Esophagus mucosa (tissue), 1 donor: ENCODE data around the gene C1QTNF8. TPM values are rescaled to one million over a fixed set of nuclear protein-coding genes. Genes with fewer than 3 reads are reported as not detected.
"Not testable (repeated sequence)": the region's sequence is repeated elsewhere in the genome, so short reads cannot be mapped to it uniquely, and the experiment has no call there.

Source experiments
- ATAC-seq: fragments of 200-7000 bp; cut with Tn5 transposase; one replicate; pipeline ENCODE4 v1.9.1; 2020
- total RNA-seq: library from RNA; stranded (reverse); gene quantifications from one replicate; pipeline ENCODE4 v1.2.4, GENCODE V29; 2023
- donor health status: DM: yes; HTN: yes; CAD: no.

Gene C1QTNF8
- total RNA-seq, 1 donor from 2014 or later: not detected

DNA sequence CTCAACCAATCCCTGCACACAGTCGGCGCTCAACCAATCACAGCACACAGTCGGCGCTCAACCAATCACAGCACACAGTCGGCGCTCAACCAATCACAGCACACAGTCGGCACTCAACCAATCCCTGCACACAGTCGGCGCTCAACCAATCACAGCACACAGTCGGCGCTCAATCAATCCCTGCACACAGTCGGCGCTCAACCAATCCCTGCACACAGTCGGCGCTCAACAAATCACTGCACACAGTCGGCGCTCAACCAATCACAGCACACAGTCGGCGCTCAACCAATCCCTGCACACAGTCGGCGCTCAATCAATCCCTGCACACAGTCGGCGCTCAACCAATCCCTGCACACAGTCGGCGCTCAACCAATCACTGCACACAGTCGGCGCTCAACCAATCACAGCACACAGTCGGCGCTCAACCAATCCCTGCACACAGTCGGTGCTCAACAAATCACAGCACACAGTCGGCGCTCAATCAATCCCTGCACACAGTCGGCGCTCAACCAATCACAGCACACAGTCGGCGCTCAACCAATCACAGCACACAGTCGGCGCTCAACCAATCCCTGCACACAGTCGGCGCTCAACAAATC, 3.3 kb downstream of the C1QTNF8 start:
- ATAC-seq: not testable (repeated sequence)

DNA sequence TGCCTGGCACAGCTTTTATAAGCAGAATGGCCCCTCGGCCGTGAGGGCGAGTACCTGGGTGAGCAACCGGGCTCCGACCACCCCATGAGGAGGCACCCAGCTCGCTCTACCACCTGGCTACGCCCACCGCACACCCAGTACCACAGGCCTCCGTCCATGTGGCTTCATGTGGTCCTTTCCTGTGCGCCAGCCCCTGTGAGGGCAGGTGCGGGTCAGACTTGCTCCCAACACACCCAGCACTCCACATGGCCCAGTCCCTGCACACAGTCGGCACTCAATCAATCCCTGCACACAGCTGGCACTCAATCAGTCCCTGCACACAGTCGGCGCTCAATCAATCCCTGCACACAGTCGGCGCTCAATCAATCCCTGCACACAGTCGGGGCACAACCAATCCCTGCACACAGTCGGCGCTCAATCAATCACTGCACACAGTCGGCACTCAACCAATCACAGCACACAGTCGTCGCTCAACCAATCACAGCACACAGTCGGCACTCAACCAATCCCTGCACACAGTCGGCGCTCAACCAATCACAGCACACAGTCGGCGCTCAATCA, 4.0 kb downstream of the C1QTNF8 start:
- ATAC-seq: no peak

DNA sequence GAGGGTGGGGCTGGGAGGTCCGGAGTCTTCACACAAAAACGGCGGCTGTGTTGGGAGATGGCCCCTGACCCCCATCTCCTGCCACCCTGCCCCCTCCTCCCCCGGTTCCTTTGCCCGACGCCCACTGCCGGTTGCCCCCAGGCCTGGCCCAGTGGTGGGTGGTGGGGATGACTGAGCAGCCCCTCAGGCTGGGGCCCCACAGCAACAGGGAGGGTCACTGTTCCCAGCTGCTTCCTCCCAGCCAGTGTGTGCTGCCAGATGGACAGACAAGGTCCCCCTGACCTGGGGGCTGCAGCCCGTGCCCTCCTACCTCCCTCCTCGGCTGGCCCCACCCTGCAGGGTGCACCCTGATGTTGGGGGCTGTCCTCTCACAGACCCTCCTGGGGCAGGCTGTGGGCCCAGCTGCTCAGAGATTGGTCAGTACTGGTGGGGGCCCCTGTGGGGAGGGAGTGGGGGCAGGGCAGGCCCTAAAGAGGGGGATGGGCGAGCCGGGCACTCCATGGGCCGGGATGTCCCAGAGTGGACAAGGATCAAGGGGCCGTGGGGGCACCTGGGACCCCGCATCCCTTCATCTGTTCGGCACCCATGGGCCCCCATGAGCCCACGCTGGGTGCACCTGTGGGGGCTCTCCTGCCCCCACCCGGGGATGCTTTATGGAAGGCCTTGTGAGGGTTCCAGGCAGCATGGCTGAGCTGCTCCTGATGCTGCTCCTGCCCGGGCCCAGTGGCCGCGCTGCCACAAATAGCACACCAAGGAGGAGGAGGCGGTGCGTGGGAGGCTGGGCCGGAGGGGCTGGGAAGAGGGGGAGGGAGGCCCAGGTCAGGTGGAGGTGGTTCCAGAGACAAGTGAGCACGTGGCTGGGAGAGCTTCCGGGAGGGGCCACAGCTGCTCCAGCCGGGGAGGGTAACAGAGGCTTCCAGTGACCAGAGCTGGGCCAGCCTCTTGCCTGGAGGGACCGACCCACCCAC, 5.1 kb downstream of the C1QTNF8 start:
- ATAC-seq: peak; percentile 8

DNA sequence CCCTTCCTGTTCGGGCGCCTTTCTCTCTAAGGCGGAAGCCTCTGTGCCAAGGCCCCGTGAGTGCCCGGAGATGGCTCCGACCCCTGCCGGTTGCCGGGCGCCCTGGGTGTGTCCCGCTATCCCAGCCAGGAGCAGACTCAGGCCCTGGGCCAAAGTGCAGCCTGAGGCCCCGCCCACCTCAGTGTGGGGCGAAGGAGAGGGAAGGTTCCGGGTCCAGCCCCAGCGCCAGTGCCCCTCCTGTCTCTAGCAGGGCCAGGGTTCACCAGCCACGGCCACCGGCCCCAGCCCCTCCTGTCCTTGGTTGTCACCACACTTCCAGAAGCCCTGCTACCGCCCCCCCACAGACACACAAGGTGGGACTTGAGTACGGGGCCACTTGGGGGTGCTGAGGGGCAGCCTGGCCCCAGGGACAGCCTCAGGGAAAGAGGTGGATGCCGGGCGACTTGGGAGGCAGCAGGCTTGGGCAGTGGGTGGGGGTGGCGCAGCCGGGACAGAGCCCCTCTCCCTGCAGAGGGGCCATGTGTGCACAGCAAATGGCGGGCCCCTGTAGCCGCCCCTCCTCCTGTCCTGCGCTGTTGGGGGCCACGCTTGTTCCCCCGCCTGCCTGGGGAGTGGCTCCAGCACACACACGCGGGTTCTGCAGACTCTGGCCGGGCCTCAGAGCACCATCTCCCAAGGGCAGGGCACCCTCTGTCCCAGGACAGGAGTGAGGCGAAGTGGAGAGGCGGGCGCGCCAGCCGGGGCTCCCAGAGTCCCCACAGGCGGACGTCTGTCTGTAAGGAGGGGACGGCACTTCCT, 6.0 kb downstream of the C1QTNF8 start:
- ATAC-seq: peak; percentile 62

DNA sequence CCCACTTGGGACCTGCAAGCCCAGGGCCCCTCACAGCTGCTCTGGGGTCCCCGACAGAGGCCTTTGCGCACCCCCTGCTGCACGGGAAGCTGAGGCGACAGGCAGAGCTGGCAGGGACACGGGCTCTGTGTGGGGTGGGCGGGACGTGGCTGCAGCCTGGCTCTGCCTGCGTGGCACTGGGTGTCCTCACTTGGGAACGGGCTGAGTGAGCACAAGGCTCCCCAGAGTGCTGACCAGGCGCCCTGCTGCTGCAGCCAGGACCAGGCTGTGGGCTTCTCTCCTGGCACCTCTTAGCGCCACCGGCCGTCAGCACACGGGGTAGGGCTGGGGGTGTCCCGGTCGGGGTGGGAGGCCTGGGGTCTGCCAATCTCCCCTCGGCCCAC, 6.6 kb downstream of the C1QTNF8 start:
- ATAC-seq: no peak

DNA sequence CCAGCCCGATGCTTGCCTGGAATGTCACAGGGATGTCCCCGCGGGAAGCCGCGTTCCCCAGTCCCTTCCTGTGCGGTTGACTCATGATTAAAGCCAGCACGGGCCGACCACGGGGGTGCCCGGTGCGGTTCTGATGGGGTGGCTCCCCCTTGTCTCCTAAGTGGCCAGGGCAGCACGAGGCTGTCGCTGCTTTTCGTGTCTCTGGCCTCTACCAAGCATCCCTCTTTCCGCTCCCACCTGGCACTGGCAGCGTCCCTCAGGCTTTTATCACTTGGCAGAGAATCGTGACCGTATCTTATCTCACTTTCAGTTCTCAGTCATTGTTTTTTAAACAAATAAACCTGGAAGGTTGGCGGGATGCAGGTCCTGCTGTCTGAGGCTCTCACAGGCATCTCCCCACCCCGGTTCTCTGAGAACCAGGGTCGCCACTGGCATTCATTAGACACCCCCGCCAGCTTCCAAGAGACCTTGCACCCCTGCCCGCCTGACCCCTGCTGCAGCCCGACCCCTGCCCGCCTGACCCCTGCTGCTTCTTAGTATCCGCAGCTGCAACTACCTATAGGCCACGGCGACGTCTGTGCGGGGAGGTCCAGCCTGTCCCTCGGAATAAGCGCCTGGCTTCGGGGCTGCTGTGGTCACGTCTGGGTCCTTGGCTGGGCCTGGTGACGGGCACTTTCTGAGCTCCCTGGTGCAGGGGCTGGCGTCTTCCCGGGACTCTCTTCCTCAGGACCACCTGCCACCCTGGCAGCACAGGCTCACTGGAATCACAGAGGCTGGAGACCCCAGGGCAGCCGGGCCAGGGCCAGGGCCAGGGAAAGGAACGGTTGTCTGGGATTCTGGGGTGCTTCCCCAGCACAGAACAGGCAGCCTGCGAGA, 7.5 kb downstream of the C1QTNF8 start:
- no peak for ATAC-seq

DNA sequence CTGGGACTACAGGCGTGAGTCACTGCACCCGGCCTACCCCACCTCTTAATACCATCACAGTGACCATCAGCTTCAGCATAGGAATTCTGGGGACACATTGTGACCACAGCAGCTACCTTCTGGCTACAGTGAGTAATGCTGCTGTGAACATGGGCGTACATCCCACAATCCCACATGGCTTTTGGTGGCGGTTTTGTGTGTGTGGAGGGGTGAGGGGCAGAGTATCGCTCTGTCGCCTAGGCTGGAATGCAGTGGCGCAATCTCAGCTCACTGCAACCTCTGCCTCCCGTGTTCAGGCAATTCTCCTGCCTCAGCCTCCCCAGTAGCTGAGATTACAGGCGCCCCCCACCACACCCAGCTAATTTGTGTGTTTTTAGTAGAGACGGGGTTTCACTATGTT, 9.6 kb downstream of the C1QTNF8 start:
- not testable (repeated sequence) for ATAC-seq

DNA sequence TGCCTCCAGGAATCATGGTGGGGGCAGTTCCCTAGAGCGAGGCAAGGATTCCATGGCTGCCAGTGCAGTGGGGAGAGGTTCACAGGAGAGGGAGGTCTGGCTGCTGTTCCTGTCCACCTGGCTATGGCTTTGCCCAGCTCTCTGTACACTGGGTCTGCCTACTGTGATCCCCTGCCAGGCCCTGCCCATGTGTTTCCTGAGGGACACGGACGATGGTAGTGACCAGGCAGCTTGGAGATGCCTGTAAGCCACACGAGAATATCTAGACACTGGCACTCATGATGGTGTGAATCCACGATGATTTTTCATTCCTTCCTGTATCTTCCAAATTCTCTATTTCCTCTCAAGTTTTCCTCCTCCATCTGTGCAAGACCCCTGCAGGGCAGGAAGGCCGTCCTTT, 11.1 kb downstream of the C1QTNF8 start:
- ATAC-seq: no peak

DNA sequence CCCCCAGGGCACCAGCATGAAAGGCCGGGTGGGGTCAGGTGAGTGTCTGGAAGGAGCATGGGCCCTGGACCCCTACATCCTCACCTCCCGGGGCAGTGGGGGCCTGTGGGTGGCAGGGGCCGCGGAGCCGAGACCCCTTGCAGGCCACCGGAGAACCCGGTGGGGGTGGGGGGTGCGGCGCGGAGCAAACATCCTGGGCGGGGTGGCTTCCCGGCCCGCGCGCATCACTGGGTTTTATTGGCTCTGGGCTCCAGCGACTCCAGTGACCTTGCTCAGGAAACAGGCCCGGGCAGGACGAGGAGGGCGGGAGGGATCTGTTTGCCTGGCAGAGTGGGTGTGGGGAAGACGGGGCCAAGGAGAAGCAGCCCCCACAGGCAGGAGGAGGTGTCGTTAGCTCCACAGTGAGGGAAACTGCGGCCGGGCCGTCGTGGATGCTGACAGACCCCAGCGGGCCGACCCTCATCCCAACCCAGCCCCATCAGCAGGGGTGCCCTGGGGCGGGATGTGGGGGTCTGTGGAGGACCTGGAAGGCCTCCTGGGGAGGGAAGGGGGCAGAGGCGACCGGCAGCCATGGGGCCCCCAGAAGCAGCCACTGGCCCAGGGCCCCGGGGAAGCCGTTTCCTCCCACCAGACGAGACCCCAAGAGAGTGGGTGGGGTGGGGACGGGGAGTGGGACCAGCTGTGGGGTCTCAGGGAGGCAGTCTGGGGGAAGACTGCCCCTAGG, 12.9 kb downstream of the C1QTNF8 start:
- ATAC-seq: peak; percentile 35

DNA sequence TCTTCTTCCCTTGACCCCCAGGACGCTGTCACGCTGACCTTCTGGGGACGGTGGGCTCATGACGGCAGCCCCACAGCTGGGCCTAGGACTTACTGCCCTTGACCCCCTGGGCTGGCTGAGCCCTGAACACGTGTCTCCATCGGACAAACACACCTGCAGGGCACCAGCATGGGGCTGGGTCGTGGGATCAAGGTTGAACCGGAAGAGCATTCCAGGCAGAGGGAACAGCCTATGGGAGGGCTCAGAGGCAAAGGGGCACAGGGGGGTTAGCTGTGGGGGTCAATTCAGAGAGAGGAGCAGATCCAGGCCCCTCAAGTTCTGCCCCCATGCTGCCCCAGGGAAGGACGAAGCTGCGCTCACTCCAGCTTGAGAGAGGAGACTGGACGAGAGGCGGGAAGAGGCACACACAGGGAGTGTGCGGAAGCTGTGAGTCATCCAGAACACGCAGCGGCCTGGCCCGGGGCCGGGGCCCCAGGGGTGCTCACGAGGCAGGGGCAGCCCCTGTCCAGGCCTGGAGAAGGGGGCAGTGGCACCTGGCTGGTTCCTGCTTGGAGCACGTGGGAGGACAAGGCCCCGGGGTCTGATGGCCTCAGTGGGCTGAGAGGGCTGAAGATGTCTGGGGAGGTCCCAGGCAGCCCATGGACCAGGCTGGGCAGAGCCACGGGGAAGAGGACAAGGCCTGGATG, 13.6 kb downstream of the C1QTNF8 start:
- peak; percentile 66 for ATAC-seq

DNA sequence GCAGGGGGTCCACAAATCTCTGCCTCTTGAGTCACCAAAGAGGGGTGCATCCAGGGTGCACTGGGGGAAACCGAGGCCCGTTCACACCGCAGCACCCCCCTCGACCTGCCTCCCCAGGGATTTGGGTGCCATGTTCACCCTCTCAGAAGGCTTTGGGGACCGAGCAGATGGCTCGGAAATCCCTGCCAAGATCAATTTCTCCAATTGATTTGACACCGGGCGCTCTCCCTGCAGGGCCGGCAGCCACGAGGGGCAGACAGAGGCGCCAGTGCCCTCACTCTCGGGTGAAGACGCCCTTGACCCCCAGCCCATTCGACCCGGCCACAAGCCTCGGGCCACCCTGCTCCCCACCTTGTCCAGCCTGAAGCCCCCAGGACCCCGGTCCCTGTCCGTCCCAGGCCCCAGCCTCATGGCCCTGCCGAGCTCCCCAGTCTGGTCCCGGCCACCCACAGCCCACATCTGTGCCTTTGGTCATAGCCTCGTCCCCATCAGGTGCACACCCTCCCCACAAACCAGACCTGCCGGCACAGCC, 14.2 kb downstream of the C1QTNF8 start:
- ATAC-seq: no peak

DNA sequence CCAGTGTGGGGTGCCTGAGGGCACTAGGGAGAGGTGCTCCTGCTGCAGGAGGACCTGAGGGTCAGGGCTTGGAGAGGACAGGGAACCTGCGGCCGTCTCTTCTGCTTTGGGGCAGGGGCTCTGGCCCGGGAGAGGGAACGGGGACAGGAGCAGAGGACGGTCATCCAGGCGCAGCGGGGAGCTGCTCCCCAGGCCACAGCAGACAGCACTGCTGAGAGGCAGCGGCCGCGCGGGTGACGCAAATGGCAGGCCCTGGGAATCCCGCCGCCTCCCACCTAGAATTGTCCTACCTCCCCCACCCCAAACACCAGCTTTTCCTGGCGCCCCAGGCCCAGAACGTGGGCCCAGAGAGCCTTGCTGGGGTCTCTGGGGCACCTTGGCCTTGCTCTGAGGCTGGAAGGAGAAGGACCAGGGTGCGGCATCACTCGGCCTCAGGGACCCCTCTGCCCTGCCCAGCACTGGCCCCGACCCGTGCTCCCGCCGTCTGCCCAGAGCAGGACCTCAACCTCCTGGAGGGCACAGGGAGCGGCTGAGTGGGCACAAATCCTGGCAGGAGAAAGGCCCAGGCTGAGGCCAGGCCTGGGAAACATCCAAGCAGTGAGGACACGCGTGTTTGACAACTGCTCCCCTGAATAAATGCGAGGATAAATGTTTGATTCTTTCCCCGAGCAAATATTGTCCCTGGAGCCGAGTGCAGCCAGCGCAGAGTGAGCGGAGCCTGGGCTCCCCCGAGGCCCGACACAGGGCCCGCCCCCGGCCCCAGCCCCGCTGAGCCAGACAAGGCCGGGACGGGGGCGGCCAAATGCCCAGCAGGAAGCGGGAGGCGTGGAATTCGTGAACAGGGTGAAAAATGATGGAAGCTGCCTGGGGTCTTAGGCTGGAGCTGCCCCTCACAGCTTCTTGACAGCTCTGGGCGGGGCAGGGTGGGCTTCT, 15.0 kb downstream of the C1QTNF8 start:
- ATAC-seq: no peak

DNA sequence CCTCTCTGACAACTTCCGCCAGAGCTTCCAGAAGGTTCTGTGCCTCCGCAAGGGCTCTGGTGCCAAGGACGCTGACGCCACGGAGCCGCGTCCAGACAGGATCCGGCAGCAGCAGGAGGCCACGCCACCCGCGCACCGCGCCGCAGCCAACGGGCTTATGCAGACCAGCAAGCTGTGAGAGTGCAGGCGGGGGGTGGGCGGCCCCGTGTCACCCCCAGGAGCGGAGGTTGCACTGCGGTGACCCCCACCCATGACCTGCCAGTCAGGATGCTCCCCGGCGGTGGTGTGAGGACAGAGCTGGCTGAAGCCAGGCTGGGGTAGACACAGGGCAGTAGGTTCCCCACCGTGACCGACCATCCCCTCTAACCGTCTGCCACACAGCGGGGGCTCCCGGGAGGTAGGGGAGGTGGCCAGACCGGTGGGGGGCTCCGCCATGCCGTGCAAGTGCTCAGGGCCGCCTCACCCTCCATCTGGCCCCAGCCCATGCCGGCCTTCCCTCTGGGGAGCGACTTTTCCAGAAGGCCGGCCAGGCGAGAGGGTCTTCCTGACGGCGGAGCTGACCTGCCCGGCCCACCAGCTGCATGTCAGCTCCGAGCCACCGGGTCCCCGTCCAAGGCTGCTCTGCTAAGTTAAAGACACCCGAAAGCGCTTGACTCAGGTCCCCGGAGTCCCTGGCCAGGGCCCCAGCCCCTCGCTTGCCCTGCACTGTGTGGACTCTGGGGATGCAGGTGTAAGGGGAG, 16.1 kb downstream of the C1QTNF8 start:
- no peak for ATAC-seq

DNA sequence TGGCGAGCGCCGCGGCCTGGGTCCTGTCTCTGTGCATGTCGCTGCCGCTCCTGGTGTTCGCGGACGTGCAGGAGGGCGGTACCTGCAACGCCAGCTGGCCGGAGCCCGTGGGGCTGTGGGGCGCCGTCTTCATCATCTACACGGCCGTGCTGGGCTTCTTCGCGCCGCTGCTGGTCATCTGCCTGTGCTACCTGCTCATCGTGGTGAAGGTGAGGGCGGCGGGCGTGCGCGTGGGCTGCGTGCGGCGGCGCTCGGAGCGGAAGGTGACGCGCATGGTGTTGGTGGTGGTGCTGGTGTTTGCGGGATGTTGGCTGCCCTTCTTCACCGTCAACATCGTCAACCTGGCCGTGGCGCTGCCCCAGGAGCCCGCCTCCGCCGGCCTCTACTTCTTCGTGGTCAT, 16.7 kb downstream of the C1QTNF8 start:
- ATAC-seq: no peak

DNA sequence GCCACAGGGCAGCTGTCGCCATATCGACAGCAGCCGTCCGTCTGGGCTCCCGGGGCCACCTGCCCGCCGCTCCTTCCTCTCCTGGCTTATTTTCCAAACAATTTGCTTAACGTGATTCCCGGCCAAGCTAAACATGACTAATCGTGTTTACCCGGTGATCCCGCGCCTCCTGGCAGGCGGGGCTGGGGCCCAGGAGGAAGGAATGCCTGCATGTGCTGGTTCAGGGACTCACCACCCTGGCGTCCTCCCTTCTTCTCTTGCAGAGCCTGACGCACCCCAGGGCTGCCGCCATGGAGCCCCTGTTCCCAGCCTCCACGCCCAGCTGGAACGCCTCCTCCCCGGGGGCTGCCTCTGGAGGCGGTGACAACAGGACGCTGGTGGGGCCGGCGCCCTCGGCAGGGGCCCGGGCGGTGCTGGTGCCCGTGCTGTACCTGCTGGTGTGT, 17.4 kb downstream of the C1QTNF8 start:
- ATAC-seq: peak; percentile 70

DNA sequence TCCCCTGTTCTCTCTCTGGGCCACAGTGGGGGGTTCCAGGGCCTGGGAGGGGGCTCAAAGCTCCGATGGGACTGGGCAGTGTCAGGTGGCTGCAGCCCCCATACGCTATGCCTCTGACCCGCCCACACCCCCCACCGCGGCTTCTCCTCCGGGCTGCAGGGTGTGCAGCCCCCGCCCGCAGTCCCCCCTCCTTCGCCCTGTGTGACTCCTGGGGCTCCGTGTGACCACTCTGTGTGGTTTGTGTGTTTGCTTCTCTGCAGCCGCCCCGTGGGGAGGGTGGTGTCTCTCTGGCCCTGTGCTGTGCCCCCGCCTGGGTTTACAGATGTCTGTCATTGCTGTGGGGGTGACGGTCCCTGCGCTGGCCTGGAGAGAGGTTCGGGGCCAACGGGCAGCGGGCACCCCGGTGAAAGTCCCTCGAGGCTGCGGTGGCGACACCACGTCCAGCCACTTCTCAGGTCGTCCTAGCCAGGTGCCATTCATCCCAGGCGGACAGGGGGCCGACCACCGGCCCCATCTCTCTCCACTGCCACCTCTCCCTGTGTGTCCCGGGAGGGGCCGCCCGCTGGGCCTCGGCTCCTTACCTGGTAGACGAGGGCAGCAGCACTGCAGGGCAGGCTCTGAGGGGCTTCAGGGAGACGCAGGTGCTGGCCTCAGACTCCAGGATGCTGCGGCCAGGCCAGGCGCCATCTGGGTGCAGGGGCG, 18.0 kb downstream of the C1QTNF8 start:
- ATAC-seq: no peak

DNA sequence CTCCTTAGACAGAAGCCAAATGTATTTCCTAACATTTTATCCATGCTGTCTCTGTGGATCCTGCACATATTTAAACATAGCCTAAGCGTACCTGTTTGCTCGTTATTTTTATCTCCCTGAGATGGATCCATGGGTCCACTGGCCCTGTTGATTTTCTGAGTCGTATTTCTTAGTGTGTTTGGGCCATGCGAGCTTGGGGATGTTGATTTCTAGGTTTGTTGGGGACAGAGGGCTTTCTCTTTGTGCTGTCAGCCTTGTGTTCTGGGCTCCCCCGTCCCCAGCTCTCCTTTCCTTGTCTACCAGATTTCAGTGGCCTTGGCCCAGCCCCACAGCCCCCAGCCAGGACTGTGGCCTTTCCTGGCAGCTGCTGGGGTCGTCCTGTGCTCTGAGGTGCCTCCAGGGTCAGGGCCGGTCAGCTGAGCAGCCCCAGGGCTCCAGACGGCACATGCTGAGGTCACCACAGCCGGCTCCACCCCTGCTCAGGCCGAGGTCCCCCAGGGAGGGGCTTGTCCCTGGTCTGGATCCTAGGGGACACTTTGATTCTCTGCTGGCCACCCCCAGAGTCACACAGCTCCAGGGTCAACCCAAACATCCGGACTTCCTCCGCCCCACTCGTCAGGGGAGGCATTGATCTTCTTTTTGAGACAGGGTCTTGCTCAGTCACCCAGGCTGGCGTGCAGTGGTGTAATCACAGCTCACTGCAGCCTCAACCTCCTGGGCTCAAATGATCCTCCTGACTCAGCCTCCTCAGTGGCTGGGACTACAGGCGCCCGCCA, 19.1 kb downstream of the C1QTNF8 start:
- ATAC-seq: no peak
